LHCN-M2 (cell line): ENCODE results near the gene CCDC97. TPM values are rescaled to one million over a fixed set of nuclear protein-coding genes. Genes with fewer than 3 reads are reported as not detected.

Source experiments
- DNase-seq: peaks from one replicate; pipeline ENCODE4 v3.0.0-alpha.2; 2012; ENCODE audit warnings: low read depth
- total RNA-seq: library from RNA; depleted of rRNA; stranded (reverse); fragments of >200 nt; gene quantifications from 2 replicates; pipeline ENCODE4 v1.2.3, GENCODE V29; 2014

Gene CCDC97
- total RNA-seq, 1 experiment from 2014 or later: 15.3 TPM

- no peak for DNase-seq
These were observed 9.7 kb downstream of the CCDC97 start for GRCh38 chr19:41319500-41320184.

DNA sequence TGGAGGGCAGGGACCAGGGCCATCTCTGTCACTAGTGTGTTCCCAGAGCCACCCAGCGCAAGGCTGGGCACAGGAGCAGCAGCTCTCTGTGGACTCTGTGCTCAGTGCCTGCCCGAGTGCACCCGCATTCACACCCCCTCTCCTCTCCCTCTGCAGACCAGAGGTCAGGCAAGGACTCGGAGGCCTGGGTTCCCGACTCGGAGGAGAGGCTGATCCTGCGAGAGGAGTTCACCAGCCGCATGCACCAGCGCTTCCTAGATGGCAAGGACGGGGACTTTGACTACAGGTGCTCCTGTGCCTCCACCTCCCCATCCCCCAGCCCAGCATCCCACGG lies 10.2 kb downstream of the CCDC97 start:
- DNase-seq: no peak

DNA sequence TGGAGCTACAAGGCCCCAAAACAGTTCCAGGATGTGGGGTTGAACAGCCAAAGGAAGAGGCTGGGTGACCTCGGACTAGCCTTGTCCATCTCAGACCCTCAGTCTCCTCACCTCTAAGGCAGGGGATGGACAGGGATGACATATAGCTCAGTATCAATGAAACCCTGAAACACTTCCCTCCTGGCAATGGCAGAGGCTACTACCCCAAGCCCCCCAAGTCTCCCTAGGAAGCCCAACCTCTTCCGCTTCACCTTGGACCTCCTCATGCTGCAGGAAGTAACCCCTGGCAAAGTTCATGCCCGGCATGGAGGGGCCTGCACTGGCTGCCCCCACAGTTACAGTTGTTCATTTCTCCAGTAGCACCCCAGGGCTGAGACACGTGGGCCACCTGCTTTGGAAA lies 10.6 kb downstream of the CCDC97 start:
- no peak for DNase-seq

- DNase-seq: no peak
These were observed 11.2 kb downstream of the CCDC97 start for GRCh38 chr19:41321204-41321599.

DNA sequence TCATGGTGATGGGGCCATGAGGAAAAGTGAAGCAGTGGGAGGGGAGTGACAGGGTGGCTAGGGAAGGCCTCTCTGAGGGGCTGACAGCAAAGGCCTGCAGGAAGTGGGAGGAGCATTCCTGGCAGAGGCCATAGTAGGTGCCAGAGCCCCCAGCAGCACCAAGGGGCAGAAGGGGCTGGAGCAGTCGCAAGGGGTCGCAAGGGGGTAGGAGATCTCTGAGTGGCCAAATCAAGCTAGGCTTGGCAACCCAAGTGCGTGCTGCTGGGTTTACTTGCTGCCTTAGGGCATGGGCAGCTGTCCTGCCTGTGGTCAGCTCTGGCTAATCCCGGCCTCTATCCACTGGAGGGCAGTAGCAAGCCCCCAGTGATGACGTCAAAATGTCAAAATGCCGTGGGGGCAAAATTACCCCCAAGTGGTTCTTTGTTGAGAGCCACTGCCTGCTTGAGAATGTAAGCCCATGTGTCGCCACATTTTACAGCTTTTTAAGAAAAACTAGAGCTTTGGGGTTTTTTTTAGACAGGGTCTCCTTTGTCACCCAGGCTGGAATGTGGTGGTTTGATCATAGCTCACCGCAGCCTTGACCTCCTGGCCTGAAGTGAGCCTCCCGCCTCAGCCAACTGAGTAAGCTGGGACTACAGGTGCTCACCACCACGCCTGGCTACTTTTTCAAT lies 11.8 kb downstream of the CCDC97 start:
- peak; percentile 89 for DNase-seq

DNA sequence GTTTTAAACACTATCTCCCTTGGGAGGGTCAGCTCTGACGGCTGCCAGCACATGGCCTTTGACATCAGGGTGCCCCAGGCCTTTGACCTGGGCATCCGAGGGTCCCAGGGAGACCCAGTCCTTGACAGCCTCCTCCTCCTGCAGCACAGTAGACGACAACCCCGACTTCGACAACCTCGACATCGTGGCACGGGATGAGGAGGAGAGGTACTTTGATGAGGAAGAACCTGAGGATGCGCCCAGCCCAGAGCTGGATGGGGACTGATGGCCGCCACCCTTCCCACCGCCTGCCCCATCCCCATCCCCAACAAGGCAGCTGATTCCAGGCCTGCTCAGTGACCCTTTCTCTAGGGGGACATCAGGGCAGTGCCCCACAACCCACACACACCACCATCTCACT lies 12.5 kb downstream of the CCDC97 start:
- no peak for DNase-seq

- peak; percentile 71 for DNase-seq
These were observed 13.1 kb downstream of the CCDC97 start for GRCh38 chr19:41323023-41323422.

- DNase-seq: peak; percentile 94
These were observed 13.6 kb downstream of the CCDC97 start for GRCh38 chr19:41323430-41324125.

GRCh38 chr19:41324231-41324702 lies 14.3 kb downstream of the CCDC97 start:
- DNase-seq: peak; percentile 14

GRCh38 chr19:41324921-41325639 lies 15.1 kb downstream of the CCDC97 start:
- DNase-seq: peak; percentile 72

DNA sequence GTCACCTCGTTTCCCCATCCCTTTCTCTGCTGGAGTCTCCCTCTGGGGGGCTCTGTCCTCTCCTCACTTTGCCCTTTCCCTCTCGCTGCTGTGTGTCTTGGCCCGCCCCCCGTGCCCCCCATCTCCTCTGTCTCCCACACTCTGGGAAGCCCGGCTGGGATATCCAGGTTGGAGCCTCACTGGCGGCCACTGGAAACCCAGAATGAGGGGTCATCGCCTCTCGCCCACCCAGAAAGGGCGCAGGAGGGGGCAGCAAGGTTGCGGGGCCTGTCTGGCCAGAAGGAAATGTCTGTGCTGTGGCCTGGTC lies 15.6 kb downstream of the CCDC97 start:
- DNase-seq: no peak

- DNase-seq: peak; percentile 55
These were observed 16.2 kb downstream of the CCDC97 start for GRCh38 chr19:41325947-41326706.

GRCh38 chr19:41327076-41327575 lies 17.2 kb downstream of the CCDC97 start:
- no peak for DNase-seq

GRCh38 chr19:41327576-41328156 lies 17.7 kb downstream of the CCDC97 start:
- no peak for DNase-seq

DNA sequence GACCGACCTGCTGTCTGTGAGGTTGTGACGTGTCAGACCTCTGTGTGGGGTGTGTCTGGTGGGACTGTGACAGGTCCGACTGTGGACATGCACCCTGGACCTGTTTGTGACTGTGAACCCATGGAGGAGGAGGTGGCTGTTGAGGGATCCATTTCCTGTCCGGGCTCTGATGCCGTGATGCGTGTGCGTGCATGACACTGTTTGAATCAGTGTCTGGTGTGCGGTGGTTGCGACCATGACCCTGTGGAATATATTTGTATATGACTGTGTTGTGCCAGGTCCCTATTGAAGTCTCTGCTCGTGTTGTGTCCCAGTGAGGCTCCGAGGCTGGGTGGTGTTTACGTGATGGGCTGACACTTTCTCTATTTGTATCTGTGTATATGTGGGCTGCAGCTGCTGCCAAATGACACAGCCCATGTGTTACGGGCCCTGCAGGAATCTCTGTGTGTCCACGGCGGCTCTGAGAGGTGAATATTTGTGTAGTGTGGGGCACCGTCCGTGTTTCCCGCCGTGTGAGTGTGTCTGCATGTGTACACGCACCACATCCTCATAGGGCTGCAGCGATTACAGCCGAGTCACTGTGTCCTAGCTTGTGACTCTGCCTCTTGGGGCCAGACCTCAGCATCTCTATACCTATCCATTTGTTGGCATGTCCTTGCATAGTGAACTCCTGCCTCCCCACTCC lies 18.3 kb downstream of the CCDC97 start:
- no peak for DNase-seq

DNA sequence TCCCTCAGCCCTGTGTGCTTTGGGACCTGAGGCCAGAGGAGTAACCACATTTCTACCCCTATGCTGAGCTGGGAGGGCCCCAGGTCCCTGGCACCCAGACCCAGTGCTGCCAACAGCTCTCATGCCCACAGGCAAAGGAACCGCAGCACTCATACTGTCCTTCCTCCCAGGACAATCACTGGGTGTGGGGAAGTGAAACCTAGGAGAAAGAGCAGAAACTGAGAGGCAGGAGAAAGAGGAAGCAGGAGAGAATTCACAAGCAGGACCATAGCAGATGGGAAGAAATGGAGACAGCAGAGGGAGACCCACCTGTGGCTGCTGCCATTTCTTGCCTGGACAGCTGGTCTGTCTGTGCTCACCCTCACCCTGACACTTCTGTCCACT lies 18.9 kb downstream of the CCDC97 start:
- no peak for DNase-seq

DNA sequence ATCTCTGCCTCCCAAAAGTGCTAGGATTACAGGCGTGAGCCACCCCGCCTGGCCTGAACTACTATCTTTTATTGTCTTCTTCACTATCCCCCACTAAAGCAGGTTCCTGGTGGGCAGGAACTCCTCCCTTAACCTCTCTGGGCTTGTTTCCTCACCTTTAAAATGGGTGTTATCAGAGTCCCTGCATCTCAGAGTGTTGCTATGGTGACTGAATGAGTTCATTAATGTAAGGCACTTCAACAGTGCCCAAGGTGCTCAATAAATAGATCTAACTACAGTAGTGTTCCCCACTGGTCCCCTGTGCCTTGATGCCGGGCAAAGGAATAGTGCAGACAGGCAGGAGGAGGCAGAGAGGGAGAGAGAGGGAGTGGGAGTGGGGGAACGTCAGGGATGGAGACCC lies 20.5 kb downstream of the CCDC97 start:
- no peak for DNase-seq

DNA sequence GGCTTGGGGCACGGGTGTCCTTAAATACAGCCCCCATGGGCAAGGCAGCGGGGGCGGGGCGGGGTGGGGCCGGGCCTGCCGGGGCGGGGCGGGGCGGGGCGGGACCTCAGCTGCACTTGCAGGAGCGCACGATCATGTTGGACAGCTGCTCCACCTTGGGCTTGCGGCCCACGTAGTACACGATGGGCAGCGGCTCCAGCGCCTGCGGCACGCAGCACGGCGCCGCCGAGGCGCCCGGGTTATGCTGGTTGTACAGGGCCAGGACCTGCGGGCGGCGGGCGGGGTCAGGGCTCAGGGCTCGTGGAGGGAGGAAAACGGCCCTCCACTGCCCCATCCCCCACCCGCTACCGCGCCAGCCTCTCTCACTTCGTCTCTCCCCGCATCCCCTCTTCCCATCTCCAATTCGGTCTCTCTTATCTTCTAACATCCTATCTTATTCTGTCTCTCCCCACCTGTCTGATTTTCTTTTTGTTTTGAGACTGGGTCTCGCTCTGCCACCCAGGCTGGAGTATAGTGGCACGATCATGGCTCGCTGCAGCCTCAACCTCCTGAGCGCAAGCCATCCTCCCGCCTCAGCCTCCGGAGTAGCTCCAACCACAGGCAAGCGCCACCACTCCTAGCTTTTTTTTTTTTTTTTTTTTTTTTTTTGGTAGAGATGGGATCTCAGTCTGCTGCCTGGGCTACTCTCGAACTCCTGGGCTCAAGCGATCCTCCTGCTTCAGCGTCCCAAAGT lies 21.1 kb downstream of the CCDC97 start:
- DNase-seq: no peak

DNA sequence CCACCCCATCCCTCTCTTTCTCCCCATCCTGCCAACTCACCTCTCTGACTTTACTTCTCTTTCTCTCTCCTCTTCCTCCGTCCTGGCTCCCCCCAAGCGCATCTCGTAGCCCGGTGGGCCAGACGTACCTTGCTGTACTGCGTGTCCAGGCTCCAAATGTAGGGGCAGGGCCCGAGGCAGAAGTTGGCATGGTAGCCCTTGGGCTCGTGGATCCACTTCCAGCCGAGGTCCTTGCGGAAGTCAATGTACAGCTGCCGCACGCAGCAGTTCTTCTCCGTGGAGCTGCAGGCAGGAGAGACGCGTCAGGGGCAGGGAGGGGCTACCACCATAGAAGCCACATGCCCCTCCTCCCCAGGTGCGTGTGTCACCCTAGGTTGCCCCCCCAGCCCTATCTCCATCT lies 22.0 kb downstream of the CCDC97 start:
- DNase-seq: no peak

GRCh38 chr19:41332468-41332867 lies 22.5 kb downstream of the CCDC97 start:
- no peak for DNase-seq
